Aortic smooth muscle cell (primary cell): ENCODE data around the gene RAPGEF2. TPM values are rescaled to one million over a fixed set of nuclear protein-coding genes. Genes with fewer than 3 reads are reported as not detected.

ENCODE experiments used
- total RNA-seq: library from RNA; depleted of rRNA; stranded (reverse); fragments of >200 nt; gene quantifications from 2 replicates; pipeline ENCODE4 v1.2.3, GENCODE V29; 2014

RAPGEF2 gene
- total RNA-seq = 46.4 and 51.1 TPM in 2 replicates

DNA sequence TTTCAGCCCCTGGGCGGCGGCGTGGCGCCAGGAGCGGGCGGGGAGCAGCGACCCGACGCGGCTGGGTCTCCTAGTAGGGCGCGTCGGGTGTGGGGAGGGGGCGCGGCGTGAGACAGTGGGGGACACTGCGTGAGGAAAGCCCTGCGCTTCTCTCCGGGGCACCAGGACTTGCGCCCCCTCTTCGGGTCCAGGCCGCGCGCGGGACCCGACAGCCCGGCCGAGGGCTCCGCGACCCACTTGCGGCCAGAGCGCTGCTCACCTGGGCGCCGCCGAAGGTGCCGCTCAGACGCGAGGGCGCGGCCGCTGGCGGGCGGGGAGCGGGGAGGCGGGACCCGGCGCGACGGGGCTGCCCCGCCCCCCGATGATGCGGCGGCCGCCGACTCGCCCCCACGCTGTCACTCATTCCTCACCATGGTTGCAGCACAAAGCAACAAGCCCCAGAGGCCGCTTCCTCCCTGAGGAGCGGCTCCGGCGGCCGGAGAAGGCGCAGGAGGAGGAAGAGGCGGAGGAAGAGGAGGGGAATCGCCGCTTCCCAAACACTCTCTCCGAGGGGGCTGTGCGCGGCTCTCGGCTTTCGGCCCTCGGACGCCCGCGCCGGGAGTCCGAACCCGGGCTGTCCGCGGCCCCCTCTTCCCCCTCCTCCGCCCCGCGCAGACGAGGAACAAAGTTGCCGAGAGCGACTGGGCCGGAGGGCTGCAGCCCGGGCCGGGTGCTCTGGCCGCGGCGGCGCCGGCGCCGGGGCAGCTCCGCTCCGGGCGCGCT, at the start of gene RAPGEF2:
TSS of gene RAPGEF2 (plus strand) at position 458 of the 762 bp plus-strand sequence. CDS start 1,084 bp downstream, outside the sequence.

